Measurements from ENCODE around the gene PCID2.

Gene PCID2

GRCh38 chr13:113195360-113195759 lies 13.1 kb downstream of the PCID2 start:
- no peak overlapping the region for H3K23ac ChIP-seq (ENCODE audit: low read length in 2 of 2)
- WGBS, result 97% methylated on average over 5 of the region's 6 CpGs
- DNase-seq, result no peak
- no peak overlapping the region for H2AFZ ChIP-seq (ENCODE audit: low read depth, low read length)
- H2AK5ac ChIP-seq (ENCODE audit: low read length, severe bottlenecking), result no peak overlapping the region
- H3K27me3 ChIP-seq (ENCODE audit: control insufficient read depth in 1 of 2, insufficient read depth in 1 of 2, low read length in 2 of 2), result no peaks in the 10 kb centered on the region
- H3K18ac ChIP-seq (ENCODE audit: low read depth in 1 of 2, low read length in 2 of 2), result no peak overlapping the region
- H3K9ac ChIP-seq (ENCODE audit: low read length), result no peak overlapping the region
- no peaks in the 10 kb centered on the region for H3K9me3 ChIP-seq (ENCODE audit: control insufficient read depth, low read length)
- peak overlapping the region; percentile 19 for H4K8ac ChIP-seq (ENCODE audit: low read length)
- H3K4me3 ChIP-seq (ENCODE audit: insufficient read depth in 1 of 2, low read depth in 1 of 2, low read length in 2 of 2), result no peak overlapping the region
- no peak overlapping the region for H4K91ac ChIP-seq (ENCODE audit: low read length)
- H3K4me1 ChIP-seq (ENCODE audit: control insufficient read depth, insufficient read depth, low read depth, low read length), result no peaks in the 10 kb centered on the region
- no peak overlapping the region for H2BK5ac ChIP-seq (ENCODE audit: low read depth, low read length, poor library complexity, severe bottlenecking)
- no peak overlapping the region for H3K4me2 ChIP-seq (ENCODE audit: low read length, poor library complexity, severe bottlenecking)
- no peak overlapping the region for H3K4ac ChIP-seq (ENCODE audit: low read depth in 1 of 2, low read length in 2 of 2)
- H2BK12ac ChIP-seq (ENCODE audit: low read length in 2 of 2), result no peak overlapping the region
- H3K36me3 ChIP-seq (ENCODE audit: control insufficient read depth in 1 of 2, insufficient read depth in 2 of 2, low read depth in 1 of 2, low read length in 2 of 2), result peaks cover 29 to 87% of the 10 kb centered on the region in 2 experiments
- no peak overlapping the region for H3K14ac ChIP-seq (ENCODE audit: low read length in 2 of 2)
- no peak overlapping the region for H3K27ac ChIP-seq (ENCODE audit: low read length, poor library complexity, severe bottlenecking)
- H2BK120ac ChIP-seq (ENCODE audit: low read depth, low read length), result no peak overlapping the region
- H2BK15ac ChIP-seq (ENCODE audit: low read depth, poor library complexity, severe bottlenecking), result no peak overlapping the region
- H3K79me1 ChIP-seq (replicated peaks; ENCODE audit: low read length, poor library complexity, severe bottlenecking), result peaks cover 25% of the 10 kb centered on the region

GRCh38 chr13:113192902-113193301 lies 15.6 kb downstream of the PCID2 start:
- no peak overlapping the region for H3K27ac ChIP-seq (ENCODE audit: low read length, poor library complexity, severe bottlenecking)
- H4K91ac ChIP-seq (ENCODE audit: low read length), result no peak overlapping the region
- H3K4me2 ChIP-seq (ENCODE audit: low read length, poor library complexity, severe bottlenecking), result no peak overlapping the region
- H3K9ac ChIP-seq (ENCODE audit: low read length), result no peak overlapping the region
- no peak overlapping the region for H3K23ac ChIP-seq (ENCODE audit: low read length in 2 of 2)
- H3K4me3 ChIP-seq (ENCODE audit: insufficient read depth in 1 of 2, low read depth in 1 of 2, low read length in 2 of 2), result no peak overlapping the region
- no peaks in the 10 kb centered on the region for H3K9me3 ChIP-seq (ENCODE audit: control insufficient read depth, low read length)
- H3K79me1 ChIP-seq (replicated peaks; ENCODE audit: low read length, poor library complexity, severe bottlenecking), result peaks cover 17% of the 10 kb centered on the region
- H4K8ac ChIP-seq (ENCODE audit: low read length), result no peak overlapping the region
- no peak overlapping the region for H2BK15ac ChIP-seq (ENCODE audit: low read depth, poor library complexity, severe bottlenecking)
- H3K36me3 ChIP-seq (ENCODE audit: control insufficient read depth in 1 of 2, insufficient read depth in 2 of 2, low read depth in 1 of 2, low read length in 2 of 2), result peaks cover 35 to 82% of the 10 kb centered on the region in 2 experiments
- H2AFZ ChIP-seq (ENCODE audit: low read depth, low read length), result no peak overlapping the region
- 96% methylated on average over 1 of the region's 2 CpGs for WGBS
- H2BK5ac ChIP-seq (ENCODE audit: low read depth, low read length, poor library complexity, severe bottlenecking), result no peak overlapping the region
- no peak overlapping the region for H2BK12ac ChIP-seq (ENCODE audit: low read length in 2 of 2)
- H3K18ac ChIP-seq (ENCODE audit: low read depth in 1 of 2, low read length in 2 of 2), result no peak overlapping the region
- no peak overlapping the region for H3K4ac ChIP-seq (ENCODE audit: low read depth in 1 of 2, low read length in 2 of 2)
- peaks cover 5% of the 10 kb centered on the region for H3K4me1 ChIP-seq (ENCODE audit: control insufficient read depth, insufficient read depth, low read depth, low read length)
- no peak overlapping the region for H3K14ac ChIP-seq (ENCODE audit: low read length in 2 of 2)
- DNase-seq, result peak; percentile 73
- H2AK5ac ChIP-seq (ENCODE audit: low read length, severe bottlenecking), result no peak overlapping the region
- H2BK120ac ChIP-seq (ENCODE audit: low read depth, low read length), result no peak overlapping the region
- H3K27me3 ChIP-seq (ENCODE audit: control insufficient read depth in 1 of 2, insufficient read depth in 1 of 2, low read length in 2 of 2), result no peaks in the 10 kb centered on the region

- no peak overlapping the region for H3K27ac ChIP-seq (ENCODE audit: low read length, poor library complexity, severe bottlenecking)
- no peak overlapping the region for H3K4me3 ChIP-seq (ENCODE audit: insufficient read depth in 1 of 2, low read depth in 1 of 2, low read length in 2 of 2)
- H4K8ac ChIP-seq (ENCODE audit: low read length), result no peak overlapping the region
- H2BK15ac ChIP-seq (ENCODE audit: low read depth, poor library complexity, severe bottlenecking), result no peak overlapping the region
- peaks cover 31 to 77% of the 10 kb centered on the region in 2 experiments for H3K36me3 ChIP-seq (ENCODE audit: control insufficient read depth in 1 of 2, insufficient read depth in 2 of 2, low read depth in 1 of 2, low read length in 2 of 2)
- H3K9me3 ChIP-seq (ENCODE audit: control insufficient read depth, low read length), result no peaks in the 10 kb centered on the region
- H2BK120ac ChIP-seq (ENCODE audit: low read depth, low read length), result no peak overlapping the region
- H3K18ac ChIP-seq (ENCODE audit: low read depth in 1 of 2, low read length in 2 of 2), result no peak overlapping the region
- WGBS, result 83% methylated on average over 4 of the region's 4 CpGs
- H3K4ac ChIP-seq (ENCODE audit: low read depth in 1 of 2, low read length in 2 of 2), result no peak overlapping the region
- H3K23ac ChIP-seq (ENCODE audit: low read length in 2 of 2), result no peak overlapping the region
- no peak for DNase-seq
- H3K4me2 ChIP-seq (ENCODE audit: low read length, poor library complexity, severe bottlenecking), result no peak overlapping the region
- H4K91ac ChIP-seq (ENCODE audit: low read length), result no peak overlapping the region
- no peak overlapping the region for H3K9ac ChIP-seq (ENCODE audit: low read length)
- H3K14ac ChIP-seq (ENCODE audit: low read length in 2 of 2), result no peak overlapping the region
- peaks cover 15% of the 10 kb centered on the region for H3K79me1 ChIP-seq (replicated peaks; ENCODE audit: low read length, poor library complexity, severe bottlenecking)
- no peaks in the 10 kb centered on the region for H3K27me3 ChIP-seq (ENCODE audit: control insufficient read depth in 1 of 2, insufficient read depth in 1 of 2, low read length in 2 of 2)
- no peak overlapping the region for H2BK12ac ChIP-seq (ENCODE audit: low read length in 2 of 2)
- no peak overlapping the region for H2AFZ ChIP-seq (ENCODE audit: low read depth, low read length)
- H2BK5ac ChIP-seq (ENCODE audit: low read depth, low read length, poor library complexity, severe bottlenecking), result no peak overlapping the region
- H2AK5ac ChIP-seq (ENCODE audit: low read length, severe bottlenecking), result no peak overlapping the region
- peaks cover 7% of the 10 kb centered on the region for H3K4me1 ChIP-seq (ENCODE audit: control insufficient read depth, insufficient read depth, low read depth, low read length)
These were observed 16.2 kb downstream of the PCID2 start for GRCh38 chr13:113192279-113192678.

GRCh38 chr13:113190181-113190580 lies 18.3 kb downstream of the PCID2 start:
- H3K36me3 ChIP-seq (ENCODE audit: control insufficient read depth in 1 of 2, insufficient read depth in 2 of 2, low read depth in 1 of 2, low read length in 2 of 2), result peaks cover 25 to 58% of the 10 kb centered on the region in 2 experiments
- peaks cover 14% of the 10 kb centered on the region for H3K79me1 ChIP-seq (replicated peaks; ENCODE audit: low read length, poor library complexity, severe bottlenecking)
- no peak overlapping the region for H2BK120ac ChIP-seq (ENCODE audit: low read depth, low read length)
- no peak overlapping the region for H3K14ac ChIP-seq (ENCODE audit: low read length in 2 of 2)
- no peak overlapping the region for H3K4me2 ChIP-seq (ENCODE audit: low read length, poor library complexity, severe bottlenecking)
- no peak overlapping the region for H3K9ac ChIP-seq (ENCODE audit: low read length)
- WGBS, result 97% methylated on average over 3 of the region's 4 CpGs
- H3K27me3 ChIP-seq (ENCODE audit: control insufficient read depth in 1 of 2, insufficient read depth in 1 of 2, low read length in 2 of 2), result no peaks in the 10 kb centered on the region
- H4K8ac ChIP-seq (ENCODE audit: low read length), result no peak overlapping the region
- H2BK5ac ChIP-seq (ENCODE audit: low read depth, low read length, poor library complexity, severe bottlenecking), result no peak overlapping the region
- no peak overlapping the region for H2AK5ac ChIP-seq (ENCODE audit: low read length, severe bottlenecking)
- H3K9me3 ChIP-seq (ENCODE audit: control insufficient read depth, low read length), result no peaks in the 10 kb centered on the region
- DNase-seq, result no peak
- H2BK12ac ChIP-seq (ENCODE audit: low read length in 2 of 2), result no peak overlapping the region
- H3K23ac ChIP-seq (ENCODE audit: low read length in 2 of 2), result no peak overlapping the region
- no peak overlapping the region for H3K27ac ChIP-seq (ENCODE audit: low read length, poor library complexity, severe bottlenecking)
- no peak overlapping the region for H4K91ac ChIP-seq (ENCODE audit: low read length)
- H2BK15ac ChIP-seq (ENCODE audit: low read depth, poor library complexity, severe bottlenecking), result no peak overlapping the region
- no peak overlapping the region for H3K18ac ChIP-seq (ENCODE audit: low read depth in 1 of 2, low read length in 2 of 2)
- peaks cover 14% of the 10 kb centered on the region for H3K4me1 ChIP-seq (ENCODE audit: control insufficient read depth, insufficient read depth, low read depth, low read length)
- no peak overlapping the region for H2AFZ ChIP-seq (ENCODE audit: low read depth, low read length)
- H3K4ac ChIP-seq (ENCODE audit: low read depth in 1 of 2, low read length in 2 of 2), result no peak overlapping the region
- no peak overlapping the region for H3K4me3 ChIP-seq (ENCODE audit: insufficient read depth in 1 of 2, low read depth in 1 of 2, low read length in 2 of 2)

Measured in mesenchymal stem cell (in vitro differentiated cells and primary cell).